Testis (tissue), 2 donors: ENCODE measurements around the gene PKP2.

ENCODE experiments used
- POLR2A ChIP-seq: fragments of 450-650 bp; IDR thresholded peaks from one replicate; pipeline ENCODE4 v1.6.1; 2017; ENCODE audit warnings: antibody characterized with exemption, mild to moderate bottlenecking, moderate library complexity
- TF ChIP-seq, protein P1 (sequence below), 3 experiments: fragments of 450-650 bp in 2 of 3; fragments of 200-600 bp in 1 of 3; sonication (generic) in 1 of 3; IDR thresholded peaks; one replicate each; pipeline ENCODE4 v1.5.1; 2016 to 2019; ENCODE audit warnings: antibody characterized with exemption in 3 of 3, mild to moderate bottlenecking in 2 of 3, moderate library complexity in 1 of 3

DNA sequence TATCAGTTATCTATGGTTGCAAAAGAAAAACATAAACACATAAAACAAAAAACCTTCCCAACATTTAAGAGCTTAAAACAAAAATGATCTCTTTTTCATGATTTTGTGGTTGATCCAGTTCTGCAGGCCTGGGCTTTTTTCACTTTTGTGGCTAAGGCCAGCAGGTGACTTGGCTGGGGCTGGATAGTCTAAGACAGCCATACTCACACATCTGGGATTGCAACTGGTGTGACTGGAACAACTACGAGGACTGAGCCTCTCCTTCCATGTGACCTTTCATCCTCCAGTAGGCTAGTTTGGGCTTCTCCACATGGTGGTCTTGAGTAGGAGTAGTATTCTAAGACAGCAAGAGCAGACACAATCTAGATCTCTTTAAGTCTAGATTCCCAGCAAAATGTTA is 7.2 kb upstream of the PKP2 start:
- TF ChIP-seq, protein P1, sequence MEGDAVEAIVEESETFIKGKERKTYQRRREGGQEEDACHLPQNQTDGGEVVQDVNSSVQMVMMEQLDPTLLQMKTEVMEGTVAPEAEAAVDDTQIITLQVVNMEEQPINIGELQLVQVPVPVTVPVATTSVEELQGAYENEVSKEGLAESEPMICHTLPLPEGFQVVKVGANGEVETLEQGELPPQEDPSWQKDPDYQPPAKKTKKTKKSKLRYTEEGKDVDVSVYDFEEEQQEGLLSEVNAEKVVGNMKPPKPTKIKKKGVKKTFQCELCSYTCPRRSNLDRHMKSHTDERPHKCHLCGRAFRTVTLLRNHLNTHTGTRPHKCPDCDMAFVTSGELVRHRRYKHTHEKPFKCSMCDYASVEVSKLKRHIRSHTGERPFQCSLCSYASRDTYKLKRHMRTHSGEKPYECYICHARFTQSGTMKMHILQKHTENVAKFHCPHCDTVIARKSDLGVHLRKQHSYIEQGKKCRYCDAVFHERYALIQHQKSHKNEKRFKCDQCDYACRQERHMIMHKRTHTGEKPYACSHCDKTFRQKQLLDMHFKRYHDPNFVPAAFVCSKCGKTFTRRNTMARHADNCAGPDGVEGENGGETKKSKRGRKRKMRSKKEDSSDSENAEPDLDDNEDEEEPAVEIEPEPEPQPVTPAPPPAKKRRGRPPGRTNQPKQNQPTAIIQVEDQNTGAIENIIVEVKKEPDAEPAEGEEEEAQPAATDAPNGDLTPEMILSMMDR (IDR thresholded peaks at IDR 0.05), result no peak
- no peak for TF ChIP-seq POLR2A
